GM12874 (cell line): ENCODE data around the gene GAS6.

Experiments
- TF ChIP-seq, protein P1 (sequence below): IDR thresholded peaks from 2 replicates; pipeline ENCODE4 v1.5.1; 2011; ENCODE audit warnings: low read depth, mild to moderate bottlenecking, control low read depth, low read length, moderate library complexity; ENCODE audit not compliant: insufficient read depth

GAS6 gene

GRCh38 chr13:113903912-113904311 is 40.0 kb upstream of the GAS6 start:
- TF ChIP-seq, protein P1, sequence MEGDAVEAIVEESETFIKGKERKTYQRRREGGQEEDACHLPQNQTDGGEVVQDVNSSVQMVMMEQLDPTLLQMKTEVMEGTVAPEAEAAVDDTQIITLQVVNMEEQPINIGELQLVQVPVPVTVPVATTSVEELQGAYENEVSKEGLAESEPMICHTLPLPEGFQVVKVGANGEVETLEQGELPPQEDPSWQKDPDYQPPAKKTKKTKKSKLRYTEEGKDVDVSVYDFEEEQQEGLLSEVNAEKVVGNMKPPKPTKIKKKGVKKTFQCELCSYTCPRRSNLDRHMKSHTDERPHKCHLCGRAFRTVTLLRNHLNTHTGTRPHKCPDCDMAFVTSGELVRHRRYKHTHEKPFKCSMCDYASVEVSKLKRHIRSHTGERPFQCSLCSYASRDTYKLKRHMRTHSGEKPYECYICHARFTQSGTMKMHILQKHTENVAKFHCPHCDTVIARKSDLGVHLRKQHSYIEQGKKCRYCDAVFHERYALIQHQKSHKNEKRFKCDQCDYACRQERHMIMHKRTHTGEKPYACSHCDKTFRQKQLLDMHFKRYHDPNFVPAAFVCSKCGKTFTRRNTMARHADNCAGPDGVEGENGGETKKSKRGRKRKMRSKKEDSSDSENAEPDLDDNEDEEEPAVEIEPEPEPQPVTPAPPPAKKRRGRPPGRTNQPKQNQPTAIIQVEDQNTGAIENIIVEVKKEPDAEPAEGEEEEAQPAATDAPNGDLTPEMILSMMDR, result no peak

GRCh38 chr13:113902986-113903775 is 39.3 kb upstream of the GAS6 start:
- TF ChIP-seq, protein P1, result no peak

DNA sequence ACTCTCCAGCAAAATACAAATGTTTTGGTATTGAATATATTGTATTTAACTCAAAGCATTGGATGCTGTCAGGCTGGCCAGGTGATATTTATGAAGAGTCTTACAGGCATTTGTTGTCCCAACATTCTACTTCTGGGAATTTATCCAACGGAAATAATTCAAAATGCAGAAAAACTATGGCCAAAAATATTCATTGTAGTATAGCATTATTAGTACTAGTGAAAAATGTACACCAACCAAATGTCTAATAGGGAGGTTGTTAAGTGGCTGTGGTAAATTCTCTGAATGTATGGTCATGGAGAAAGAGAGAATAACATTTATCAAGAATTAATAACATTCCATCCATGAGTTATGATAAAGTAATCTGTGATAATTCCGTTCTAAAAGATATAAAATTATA is 38.6 kb upstream of the GAS6 start:
- TF ChIP-seq, protein P1, result no peak

DNA sequence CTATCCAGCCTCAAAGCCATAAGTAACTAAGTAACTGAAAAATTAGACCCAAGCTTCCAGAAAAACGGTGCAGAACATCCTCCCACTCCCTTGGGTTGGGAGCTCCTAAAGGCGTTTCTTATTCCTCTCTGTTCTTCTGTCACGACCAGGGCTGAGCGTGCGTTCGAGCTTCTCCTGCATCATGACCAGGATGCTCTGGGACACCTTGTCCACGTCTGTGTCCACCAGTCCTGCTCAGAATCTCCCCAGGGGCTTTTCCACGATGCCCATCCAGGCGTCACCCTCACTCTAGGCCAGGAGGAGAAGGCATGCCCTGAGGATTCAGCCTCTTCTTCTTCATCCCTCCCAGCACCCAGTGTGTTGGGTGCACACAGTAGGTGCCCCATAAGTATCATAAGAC is 37.8 kb upstream of the GAS6 start:
- TF ChIP-seq, protein P1, result no peak

DNA sequence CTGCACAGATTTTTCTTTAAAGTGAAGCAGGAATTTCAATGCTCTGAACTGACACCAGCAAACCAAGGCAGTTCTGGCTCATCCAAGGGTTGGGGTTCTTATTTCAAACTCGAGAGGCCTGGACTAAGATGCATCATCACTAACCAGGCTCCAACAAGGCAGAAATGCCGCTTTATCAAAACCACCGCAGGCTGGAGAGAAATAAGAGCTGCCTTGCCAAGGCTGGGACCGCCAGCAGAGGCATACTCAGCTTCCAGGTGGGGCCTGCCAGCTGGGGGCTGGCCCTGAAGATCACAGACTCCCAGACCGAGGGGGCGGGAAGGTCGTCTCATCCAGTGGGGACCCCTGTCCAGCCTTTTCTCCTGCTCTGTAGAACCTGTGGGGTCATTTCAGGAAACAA is 37.4 kb upstream of the GAS6 start:
- TF ChIP-seq, protein P1, result no peak

- TF ChIP-seq, protein P1, result no peak
Observed at GRCh38 chr13:113900646-113901045, 36.8 kb upstream of the GAS6 start.

DNA sequence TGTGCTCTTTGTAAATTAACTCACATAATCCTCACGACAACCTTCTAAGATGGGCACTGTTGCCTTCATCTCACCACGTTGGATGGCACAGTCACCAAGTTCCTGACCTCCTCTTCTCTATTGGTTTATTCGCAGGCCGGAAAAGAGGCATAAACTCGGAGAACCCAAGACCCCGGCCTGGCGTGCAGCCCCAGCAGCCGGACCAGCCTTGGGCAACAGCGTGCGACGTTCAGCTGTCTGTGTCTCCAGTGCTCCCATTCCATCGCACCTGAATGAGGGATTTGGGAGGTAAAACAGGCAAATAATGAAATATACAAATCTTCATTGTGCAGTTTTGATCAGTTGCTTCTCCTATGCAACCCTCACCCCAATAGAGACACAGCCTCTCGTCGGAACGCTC is 34.5 kb upstream of the GAS6 start:
- TF ChIP-seq, protein P1, result no peak
